Urothelium cell line (cell line): ENCODE results near the gene HOXB4.

Experiments
- DNase-seq: peaks from one replicate; pipeline ENCODE4 v3.0.0; 2011; ENCODE audit warnings: low spot score, mixed read lengths
- FAIRE-seq: peaks from 2 replicates; lab custom pipeline; 2011; peaks lifted over from hg19 to GRCh38; lab: Jason Lieb, UNC

Gene HOXB4

GRCh38 chr17:48575066-48575582, 3.0 kb downstream of the HOXB4 start:
- DNase-seq (no peak), FAIRE-seq (no peak)

GRCh38 chr17:48574505-48575065, 3.6 kb downstream of the HOXB4 start:
- FAIRE-seq (no peak), DNase-seq (no peak)

- FAIRE-seq = no peak
- no peak for DNase-seq
Measured at GRCh38 chr17:48571826-48572417, 6.2 kb downstream of the HOXB4 start.

GRCh38 chr17:48571024-48571818, 6.9 kb downstream of the HOXB4 start:
- FAIRE-seq (no peak), DNase-seq (no peak)

GRCh38 chr17:48570325-48571023, 7.7 kb downstream of the HOXB4 start:
- no peak for DNase-seq
- no peak for FAIRE-seq

GRCh38 chr17:48569674-48570324, 8.4 kb downstream of the HOXB4 start:
- FAIRE-seq = no peak

GRCh38 chr17:48569240-48569582, 8.9 kb downstream of the HOXB4 start:
- DNase-seq (no peak), FAIRE-seq (no peak)

More at GRCh38 chr17:48569674-48570324, 8.4 kb downstream of the HOXB4 start:
- DNase-seq = no peak

- DNase-seq = no peak
Measured at GRCh38 chr17:48568499-48569239, 9.5 kb downstream of the HOXB4 start.

GRCh38 chr17:48567646-48568354, 10.3 kb downstream of the HOXB4 start:
- DNase-seq (no peak), FAIRE-seq (no peak)

More at GRCh38 chr17:48568499-48569239, 9.5 kb downstream of the HOXB4 start:
- no peak for FAIRE-seq

GRCh38 chr17:48567209-48567608, 10.9 kb downstream of the HOXB4 start:
- DNase-seq = no peak

GRCh38 chr17:48566717-48567116, 11.4 kb downstream of the HOXB4 start:
- no peak for FAIRE-seq
- no peak for DNase-seq

More at GRCh38 chr17:48567209-48567608, 10.9 kb downstream of the HOXB4 start:
- no peak for FAIRE-seq

- no peak for FAIRE-seq
- no peak for DNase-seq
Measured at GRCh38 chr17:48565925-48566710, 12.0 kb downstream of the HOXB4 start.

- DNase-seq (peak; percentile 27), FAIRE-seq (no peak)
Measured at GRCh38 chr17:48565022-48565554, 13.1 kb downstream of the HOXB4 start.

GRCh38 chr17:48564188-48565021, 13.7 kb downstream of the HOXB4 start:
- no peak for FAIRE-seq
- peak; percentile 84 for DNase-seq

GRCh38 chr17:48563867-48564187, 14.3 kb downstream of the HOXB4 start:
- DNase-seq = no peak
- FAIRE-seq = no peak

- FAIRE-seq (peak; percentile 9), DNase-seq (peak; percentile 23)
Measured at GRCh38 chr17:48563385-48563838, 14.7 kb downstream of the HOXB4 start.

GRCh38 chr17:48562934-48563333, 15.2 kb downstream of the HOXB4 start:
- DNase-seq = peak; percentile 20
- no peak for FAIRE-seq
